IMR-90 (cell line): ENCODE measurements around the gene SPART. TPM values are rescaled to one million over a fixed set of nuclear protein-coding genes. Genes with fewer than 3 reads are reported as not detected.

Experiments used
- ATAC-seq: fragments of 200-7000 bp; cut with Tn5 transposase; 2 replicates; pipeline ENCODE4 v1.9.1; 2020; ENCODE audit warnings: low read depth, mild to moderate bottlenecking, moderate library complexity
- BruUV-seq: library from RNA; stranded (reverse); fragments of 400-500 nt; replicated peaks from 2 replicates; lab custom pipeline; 2021; lab: Mats Ljungman, UMichigan
- CTCF ChIA-PET: fragments of 300-600 bp; formaldehyde crosslinking; extraction: SDS; loops from one replicate; lab custom pipeline; 2021; ENCODE audit warnings: antibody characterized with exemption; lab: Yijun Ruan, JAX
- POLR2A ChIA-PET: fragments of 300-600 bp; sonication (Branson Sonifier 250); formaldehyde crosslinking; loops from one replicate; lab custom pipeline; 2022; ENCODE audit warnings: antibody characterized with exemption; ENCODE audit not compliant: unreplicated experiment; lab: Charles Lee
- DNase-seq: peaks from one replicate; pipeline ENCODE4 v3.0.0; 2013
- H2AFZ ChIP-seq: replicated peaks from 2 replicates; pipeline ENCODE3; 2013; ENCODE audit warnings: low read length, mild to moderate bottlenecking; ENCODE audit not compliant: poor library complexity
- H2AK5ac ChIP-seq: 2 replicates; pipeline ENCODE4 v1.6.1; 2013; ENCODE audit warnings: low read depth, low read length, inconsistent platforms
- H2AK9ac ChIP-seq: replicated peaks from 2 replicates; pipeline ENCODE3; 2013; ENCODE audit warnings: mild to moderate bottlenecking, low read depth, low read length, moderate library complexity; ENCODE audit not compliant: poor library complexity
- H2BK120ac ChIP-seq: 2 replicates; pipeline ENCODE4 v1.6.1; 2013; ENCODE audit warnings: low read depth, low read length, inconsistent platforms
- H2BK15ac ChIP-seq: 3 replicates; pipeline ENCODE4 v1.6.1; 2013; ENCODE audit warnings: low read depth, low read length, inconsistent platforms
- H2BK20ac ChIP-seq: 2 replicates; pipeline ENCODE4 v1.6.1; 2013; ENCODE audit warnings: low read depth, mild to moderate bottlenecking, inconsistent platforms, low read length, moderate library complexity
- H2BK5ac ChIP-seq: 2 replicates; pipeline ENCODE4 v1.6.1; 2013; ENCODE audit warnings: mild to moderate bottlenecking, low read depth, low read length, inconsistent platforms; ENCODE audit not compliant: poor library complexity, severe bottlenecking
- H3K14ac ChIP-seq: replicated peaks from 2 replicates; pipeline ENCODE4 v1.6.1; 2013; ENCODE audit warnings: low read depth, low read length, inconsistent platforms
- H3K18ac ChIP-seq: 2 replicates; pipeline ENCODE4 v1.6.1; 2013; ENCODE audit warnings: low read depth, low read length, control low read depth
- H3K23ac ChIP-seq: 2 replicates; pipeline ENCODE4 v1.6.1; 2013; ENCODE audit warnings: low read depth, low read length, inconsistent platforms
- H3K27ac ChIP-seq: 2 replicates; pipeline ENCODE4 v1.5.1; 2013; ENCODE audit warnings: mild to moderate bottlenecking, control low read depth, low read length; ENCODE audit not compliant: insufficient read depth
- H3K27me3 ChIP-seq: 2 replicates; pipeline ENCODE4 v1.6.1; 2013; ENCODE audit warnings: low read length; ENCODE audit not compliant: control insufficient read depth, insufficient read depth
- H3K36me3 ChIP-seq: 2 replicates; pipeline ENCODE4 v1.6.1; 2013; ENCODE audit warnings: low read length, mixed read lengths; ENCODE audit not compliant: control insufficient read depth, insufficient read depth
- H3K4ac ChIP-seq: 2 replicates; pipeline ENCODE4 v1.6.1; 2013; ENCODE audit warnings: low read depth, low read length, inconsistent platforms
- H3K4me1 ChIP-seq: 2 replicates; pipeline ENCODE4 v1.6.1; 2013; ENCODE audit warnings: low read length, mixed read lengths; ENCODE audit not compliant: control insufficient read depth, insufficient read depth
- H3K4me2 ChIP-seq: 2 replicates; pipeline ENCODE4 v1.6.1; 2013; ENCODE audit warnings: low read depth, mild to moderate bottlenecking, control low read depth, low read length, moderate library complexity
- H3K4me3 ChIP-seq: 2 replicates; pipeline ENCODE4 v1.5.1; 2013; ENCODE audit warnings: low read depth, mild to moderate bottlenecking, control low read depth, low read length, moderate library complexity; ENCODE audit not compliant: insufficient read depth
- H3K56ac ChIP-seq: 2 replicates; pipeline ENCODE4 v1.6.1; 2013; ENCODE audit warnings: low read length, inconsistent platforms; ENCODE audit not compliant: insufficient read depth; ENCODE audit errors: extremely low read depth
- H3K79me1 ChIP-seq, 2 experiments: 2 replicates each; pipeline ENCODE4 v1.6.1; 2013; ENCODE audit warnings: low read length in 2 of 2, inconsistent platforms in 1 of 2, low read depth in 1 of 2
- H3K9ac ChIP-seq: 2 replicates; pipeline ENCODE4 v1.6.1; 2013; ENCODE audit warnings: low read depth, low read length, control low read depth
- H3K9me1 ChIP-seq: 2 replicates; pipeline ENCODE4 v1.6.1; 2013; ENCODE audit warnings: low read length, inconsistent platforms; ENCODE audit not compliant: insufficient read depth
- H3K9me3 ChIP-seq: 2 replicates; pipeline ENCODE4 v1.6.1; 2013; ENCODE audit warnings: low read length; ENCODE audit not compliant: control insufficient read depth, insufficient read depth
- H4K20me1 ChIP-seq: 2 replicates; pipeline ENCODE4 v1.6.1; 2013; ENCODE audit warnings: low read length, inconsistent platforms; ENCODE audit not compliant: insufficient read depth
- H4K5ac ChIP-seq: 2 replicates; pipeline ENCODE4 v1.6.1; 2013; ENCODE audit warnings: mild to moderate bottlenecking, low read depth, low read length, control low read depth
- H4K8ac ChIP-seq, 2 experiments: 2 replicates each; pipeline ENCODE4 v1.6.1; 2013; ENCODE audit warnings: low read depth in 2 of 2, low read length in 2 of 2, control low read depth in 1 of 2, inconsistent platforms in 1 of 2
- H4K91ac ChIP-seq: 2 replicates; pipeline ENCODE4 v1.6.1; 2013; ENCODE audit warnings: low read depth, low read length, inconsistent platforms; ENCODE audit not compliant: insufficient read depth
- BHLHE40 ChIP-seq: fragments of 150-350 bp; IDR thresholded peaks from 2 replicates; pipeline ENCODE4 v1.6.1; 2016; ENCODE audit warnings: mild to moderate bottlenecking, low read depth, low read length
- MAZ ChIP-seq: IDR thresholded peaks from 2 replicates; pipeline ENCODE4 v1.6.1; 2012; ENCODE audit warnings: low read depth, mild to moderate bottlenecking, low read length, improper control_type of control experiment, moderate library complexity, borderline replicate concordance
- NFE2L2 ChIP-seq: fragments of 150-350 bp; IDR thresholded peaks from 2 replicates; pipeline ENCODE4 v1.6.1; 2016; ENCODE audit warnings: low read depth, mild to moderate bottlenecking, low read length
- RAD21 ChIP-seq: IDR thresholded peaks from 2 replicates; pipeline ENCODE4 v1.6.1; 2012; ENCODE audit warnings: low read length, improper control_type of control experiment
- WGBS, 2 experiments: methylation state at CpG; one replicate each; pipeline versions ENCODE4 v1.1.5 to v1.1.7; 2013; ENCODE audit warnings: missing lambda C conversion rate in 2 of 2; ENCODE audit not compliant: insufficient read length in 1 of 2; ENCODE audit errors: extremely low coverage in 2 of 2; 5-methylcytosine and 5-hydroxymethylcytosine counted together
- dilution Hi-C: fragments of 300-500 bp; cut with HindIII; formaldehyde crosslinking; loops from one replicate; pipeline ENCODE4 v1.14.3; 2018; ENCODE audit warnings: low sequenced_read_pairs; ENCODE audit not compliant: unreplicated experiment
- in situ Hi-C: fragments of 300-500 bp; cut with MboI; formaldehyde crosslinking; loops from 3 replicates; pipeline ENCODE4 v1.14.3; 2019; ENCODE audit warnings: low sequenced_read_pairs, inconsistent platforms, mixed read lengths
- intact Hi-C: fragments of 100-400 bp; cut with micrococcal nuclease; formaldehyde crosslinking; loops from 2 replicates; pipeline ENCODE4 v1.10.0; 2022
- polyA plus RNA-seq, 3 experiments: library from polyadenylated mRNA; depleted of rRNA; stranded (reverse); fragments of >200 nt; gene quantifications; 2 replicates each; pipeline ENCODE4 v1.2.3, GENCODE V29; 2012; ENCODE audit warnings: low replicate concordance in 1 of 3
- total RNA-seq: library from RNA; depleted of rRNA; stranded (reverse); fragments of >200 nt; gene quantifications from 2 replicates; pipeline ENCODE4 v1.2.3, GENCODE V29; 2012
- TF ChIP-seq, protein P1 (sequence below): fragments of 150-350 bp; IDR thresholded peaks from 2 replicates; pipeline ENCODE4 v1.6.1; 2016; ENCODE audit warnings: low read depth, mild to moderate bottlenecking, low read length, moderate library complexity, borderline replicate concordance
- TF ChIP-seq, protein P2 (sequence below): conservative IDR thresholded peaks from 2 replicates; pipeline ENCODE4 v1.5.1; 2012; ENCODE audit warnings: mild to moderate bottlenecking, low read depth, low read length, improper control_type of control experiment

Gene SPART
- total and polyA plus RNA-seq, 2 of the 4 experiments (the other 2 are of a cell fraction) = 43.8 to 110 TPM

DNA sequence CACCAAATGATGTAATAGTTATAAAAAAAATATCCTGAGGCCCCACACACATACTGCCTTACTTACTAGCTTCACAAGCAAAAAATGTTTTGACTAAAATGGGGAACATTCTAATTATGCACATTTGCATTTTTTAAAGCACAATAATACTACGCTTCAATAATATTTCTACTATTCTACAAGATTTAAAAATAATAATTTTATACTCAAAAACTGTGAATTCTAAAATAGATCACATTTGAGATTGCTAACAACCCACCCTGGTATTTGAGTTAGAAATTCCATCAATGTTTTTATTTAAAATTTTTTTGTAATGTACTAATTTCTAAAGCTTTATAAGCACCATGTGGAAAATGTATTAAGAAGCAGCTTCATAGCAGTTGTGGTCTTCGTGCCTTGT lies 72.8 kb downstream of the SPART start:
- intact Hi-C loops = no loop called here
- in situ Hi-C loops = no loop called here

More for the DNA sequence above, 72.8 kb downstream of the SPART start:
- Histone ChIP-seq H2BK5ac (no peak overlapping the region), H3K79me1 (no peaks in the 10 kb centered on the region), H3K4ac (no peak overlapping the region), H3K14ac (no peak overlapping the region), H3K23ac (no peak overlapping the region), H3K4me2 (no peak overlapping the region), H3K9me3 (no peaks in the 10 kb centered on the region), H4K5ac (no peak overlapping the region), H4K20me1 (no peaks in the 10 kb centered on the region), H3K4me3 (no peak overlapping the region), H3K27me3 (no peaks in the 10 kb centered on the region), H3K9ac (no peak overlapping the region), H2BK15ac (no peak overlapping the region), H3K18ac (no peak overlapping the region), H2AFZ (no peak overlapping the region), H3K56ac (no peak overlapping the region), H2AK9ac (no peak overlapping the region), H3K27ac (no peak overlapping the region), H2BK120ac (no peak overlapping the region), H3K36me3 (no peaks in the 10 kb centered on the region), H3K4me1 (no peaks in the 10 kb centered on the region), H4K8ac (no peak overlapping the region), H2BK20ac (no peak overlapping the region), H2AK5ac (no peak overlapping the region), H4K91ac (no peak overlapping the region), H3K9me1 (no peaks in the 10 kb centered on the region)
- ATAC-seq (no peak), DNase-seq (no peak)
- TF ChIP-seq, protein P1, sequence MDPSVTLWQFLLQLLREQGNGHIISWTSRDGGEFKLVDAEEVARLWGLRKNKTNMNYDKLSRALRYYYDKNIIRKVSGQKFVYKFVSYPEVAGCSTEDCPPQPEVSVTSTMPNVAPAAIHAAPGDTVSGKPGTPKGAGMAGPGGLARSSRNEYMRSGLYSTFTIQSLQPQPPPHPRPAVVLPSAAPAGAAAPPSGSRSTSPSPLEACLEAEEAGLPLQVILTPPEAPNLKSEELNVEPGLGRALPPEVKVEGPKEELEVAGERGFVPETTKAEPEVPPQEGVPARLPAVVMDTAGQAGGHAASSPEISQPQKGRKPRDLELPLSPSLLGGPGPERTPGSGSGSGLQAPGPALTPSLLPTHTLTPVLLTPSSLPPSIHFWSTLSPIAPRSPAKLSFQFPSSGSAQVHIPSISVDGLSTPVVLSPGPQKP = no peak
- TF ChIP-seq MAZ = no peak
- TF ChIP-seq, protein P2, sequence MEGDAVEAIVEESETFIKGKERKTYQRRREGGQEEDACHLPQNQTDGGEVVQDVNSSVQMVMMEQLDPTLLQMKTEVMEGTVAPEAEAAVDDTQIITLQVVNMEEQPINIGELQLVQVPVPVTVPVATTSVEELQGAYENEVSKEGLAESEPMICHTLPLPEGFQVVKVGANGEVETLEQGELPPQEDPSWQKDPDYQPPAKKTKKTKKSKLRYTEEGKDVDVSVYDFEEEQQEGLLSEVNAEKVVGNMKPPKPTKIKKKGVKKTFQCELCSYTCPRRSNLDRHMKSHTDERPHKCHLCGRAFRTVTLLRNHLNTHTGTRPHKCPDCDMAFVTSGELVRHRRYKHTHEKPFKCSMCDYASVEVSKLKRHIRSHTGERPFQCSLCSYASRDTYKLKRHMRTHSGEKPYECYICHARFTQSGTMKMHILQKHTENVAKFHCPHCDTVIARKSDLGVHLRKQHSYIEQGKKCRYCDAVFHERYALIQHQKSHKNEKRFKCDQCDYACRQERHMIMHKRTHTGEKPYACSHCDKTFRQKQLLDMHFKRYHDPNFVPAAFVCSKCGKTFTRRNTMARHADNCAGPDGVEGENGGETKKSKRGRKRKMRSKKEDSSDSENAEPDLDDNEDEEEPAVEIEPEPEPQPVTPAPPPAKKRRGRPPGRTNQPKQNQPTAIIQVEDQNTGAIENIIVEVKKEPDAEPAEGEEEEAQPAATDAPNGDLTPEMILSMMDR = no peak
- TF ChIP-seq BHLHE40 = no peak
- TF ChIP-seq NFE2L2 = no peak
- no peak for TF ChIP-seq RAD21
- ChIA-PET POLR2A (no interaction called here), CTCF (interaction anchor here (0.7 to 4.6 kb wide), 2 partner anchors 294 to 320 kb away, joined by 3 to 24 read pairs; no protein-coding TSS in a partner anchor)
- dilution Hi-C loops = no loop called here
- WGBS, 2 experiments = 100% methylated on average over 1 of the region's 2 CpGs; no CpG with 5 or more reads in 1 of the 2 experiments
- BruUV-seq = no TSS peak
